ENCODE measurements around the gene TMEM156. TPM values are rescaled to one million over a fixed set of nuclear protein-coding genes. Genes with fewer than 3 reads are reported as not detected.

TMEM156 gene
- polyA plus RNA-seq, 1 experiment = 0.07 TPM

- no peak overlapping the region for H3K4me3 ChIP-seq (ENCODE audit: low read depth, low read length)
- ChIA-PET CTCF (no interaction called here), POLR2A (no interaction called here)
- H3K36me3 ChIP-seq (ENCODE audit: control insufficient read depth, insufficient read depth, low read length) = peaks cover 17% of the 10 kb centered on the region
- no peak for DNase-seq (ENCODE audit: low read depth)
- no peak for TF ChIP-seq CTCF (IDR thresholded peaks at IDR 0.05; ENCODE audit: insufficient read depth, low read depth, low read length)
- H3K27me3 ChIP-seq (ENCODE audit: control insufficient read depth, insufficient read depth, low read length) = no peaks in the 10 kb centered on the region
Observed at GRCh38 chr4:38921151-38921550, 111.1 kb downstream of the TMEM156 start.

DNA sequence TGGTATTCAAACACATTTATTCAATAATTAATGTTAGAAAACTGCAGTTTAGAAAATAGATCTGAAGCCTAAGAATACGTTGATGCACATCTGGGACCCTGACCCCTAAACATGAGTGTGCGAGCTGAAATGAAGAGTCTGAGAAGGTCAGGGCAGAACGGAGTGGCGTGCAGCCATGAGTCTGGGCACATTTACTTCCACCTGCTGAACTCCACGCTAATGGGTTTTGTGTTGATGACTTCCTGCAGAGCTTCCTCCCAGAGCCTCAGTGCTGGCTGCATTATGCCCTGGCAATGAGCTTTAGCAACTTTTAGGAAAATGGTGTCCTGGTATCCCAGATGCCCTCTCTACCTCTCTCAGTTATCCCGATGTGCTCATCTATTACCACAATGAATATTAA is 111.5 kb downstream of the TMEM156 start:
- H3K36me3 ChIP-seq (ENCODE audit: control insufficient read depth, insufficient read depth, low read length) = peaks cover 17% of the 10 kb centered on the region
- ChIA-PET CTCF (no interaction called here), POLR2A (no interaction called here)
- H3K27me3 ChIP-seq (ENCODE audit: control insufficient read depth, insufficient read depth, low read length) = no peaks in the 10 kb centered on the region
- DNase-seq (ENCODE audit: low read depth) = no peak
- no peak overlapping the region for H3K4me3 ChIP-seq (ENCODE audit: low read depth, low read length)
- no peak for TF ChIP-seq CTCF (IDR thresholded peaks at IDR 0.05; ENCODE audit: insufficient read depth, low read depth, low read length)

DNA sequence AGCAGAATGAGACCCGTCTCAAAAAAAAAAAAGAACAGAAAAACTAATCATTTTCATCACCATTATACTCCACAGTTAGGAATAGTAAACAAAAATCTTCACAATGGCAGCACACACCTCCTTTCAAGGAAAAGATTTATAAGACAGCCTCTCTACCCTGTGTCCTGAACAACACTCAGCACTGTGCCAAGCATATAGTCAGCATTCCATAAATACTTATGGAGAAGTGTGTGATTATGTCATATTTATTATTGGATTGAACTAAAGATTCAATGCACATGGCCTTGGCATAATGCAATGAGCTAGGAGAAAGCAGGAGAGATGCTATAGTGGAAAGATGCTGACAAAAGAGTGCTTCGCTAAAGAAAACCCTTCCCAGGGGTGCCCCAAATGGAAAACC is 112.0 kb downstream of the TMEM156 start:
- Histone ChIP-seq H3K27me3 (ENCODE audit: control insufficient read depth, insufficient read depth, low read length) (no peaks in the 10 kb centered on the region), H3K4me3 (ENCODE audit: low read depth, low read length) (no peak overlapping the region), H3K36me3 (ENCODE audit: control insufficient read depth, insufficient read depth, low read length) (peaks cover 18% of the 10 kb centered on the region)
- ChIA-PET POLR2A (no interaction called here), CTCF (no interaction called here)
- no peak for TF ChIP-seq CTCF (IDR thresholded peaks at IDR 0.05; ENCODE audit: insufficient read depth, low read depth, low read length)
- DNase-seq (ENCODE audit: low read depth) = no peak

DNA sequence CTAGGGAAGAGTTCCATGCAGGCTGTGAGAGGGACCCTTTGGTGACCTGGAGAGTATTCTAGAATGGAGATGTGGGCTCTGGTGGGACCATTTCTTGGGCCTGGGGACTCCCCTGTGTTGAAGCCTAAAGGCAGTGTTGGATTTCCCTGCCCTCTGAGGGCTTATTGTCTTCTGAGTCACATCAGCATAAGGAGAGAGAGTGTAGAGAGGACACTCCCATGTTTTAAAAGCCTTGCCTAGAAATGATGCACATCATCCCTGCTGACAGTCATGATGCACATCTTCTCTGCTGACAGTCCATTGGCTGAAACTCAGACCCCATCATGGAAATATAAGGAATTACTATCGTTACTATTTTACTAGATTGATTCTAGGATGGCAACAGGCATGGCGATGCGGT is 112.7 kb downstream of the TMEM156 start:
- POLR2A ChIA-PET = no interaction called here
- CTCF ChIA-PET = no interaction called here

GRCh38 chr4:38917481-38918025 is 114.7 kb downstream of the TMEM156 start:
- Histone ChIP-seq H3K36me3 (ENCODE audit: control insufficient read depth, insufficient read depth, low read length) (peaks cover 20% of the 10 kb centered on the region), H3K27me3 (ENCODE audit: control insufficient read depth, insufficient read depth, low read length) (no peaks in the 10 kb centered on the region), H3K4me3 (ENCODE audit: low read depth, low read length) (no peak overlapping the region)
- TF ChIP-seq CTCF (IDR thresholded peaks at IDR 0.05; ENCODE audit: insufficient read depth, low read depth, low read length) = no peak
- POLR2A ChIA-PET = no interaction called here
- DNase-seq (ENCODE audit: low read depth) = no peak
- CTCF ChIA-PET = no interaction called here

More for the DNA sequence above, 112.7 kb downstream of the TMEM156 start:
- H3K4me3 ChIP-seq (ENCODE audit: low read depth, low read length) = no peak overlapping the region
- DNase-seq (ENCODE audit: low read depth) = no peak
- no peak for TF ChIP-seq CTCF (IDR thresholded peaks at IDR 0.05; ENCODE audit: insufficient read depth, low read depth, low read length)
- H3K36me3 ChIP-seq (ENCODE audit: control insufficient read depth, insufficient read depth, low read length) = peaks cover 23% of the 10 kb centered on the region
- no peaks in the 10 kb centered on the region for H3K27me3 ChIP-seq (ENCODE audit: control insufficient read depth, insufficient read depth, low read length)

Other genes starting within 250 kb of the TMEM156 start
- gene TLR10, start 249.4 kb downstream of the TMEM156 start, polyA plus RNA-seq (2011; rRNA removed) = not detected in 2 replicates
- 0.05 and 0.16 TPM in 2 replicates for gene TLR1, start 227.6 kb downstream of the TMEM156 start, polyA plus RNA-seq (2011; rRNA removed)
- 0.27 and 0.70 TPM in 2 replicates for gene TLR6, start 175.6 kb downstream of the TMEM156 start, polyA plus RNA-seq (2011; rRNA removed)
- gene FAM114A1, start 164.6 kb downstream of the TMEM156 start, polyA plus RNA-seq (2011; rRNA removed) = 184 and 222 TPM in 2 replicates
- gene KLHL5, start 29.8 kb upstream of the TMEM156 start, polyA plus RNA-seq (2011; rRNA removed) = 77.4 and 108 TPM in 2 replicates
- 21.4 and 30.2 TPM in 2 replicates for gene WDR19, start 150.1 kb upstream of the TMEM156 start, polyA plus RNA-seq (2011; rRNA removed)